Glutamatergic neuron (in vitro differentiated cells): Measurements from ENCODE around the gene SYNE3. TPM values are rescaled to one million over a fixed set of nuclear protein-coding genes. Genes with fewer than 3 reads are reported as not detected.

Experiments
- DNase-seq: peaks from one replicate; pipeline ENCODE4 v3.0.0; 2022
- H3K27ac Mint-ChIP-seq: one replicate; pipeline ENCODE4 v1.8.0; 2020; ENCODE audit warnings: mild to moderate bottlenecking, mixed read lengths, inconsistent platforms; ENCODE audit not compliant: unreplicated experiment
- H3K27me3 Mint-ChIP-seq: one replicate; pipeline ENCODE4 v1.8.0; 2020; ENCODE audit warnings: mild to moderate bottlenecking, moderate library complexity, mixed read lengths, inconsistent platforms; ENCODE audit not compliant: unreplicated experiment
- H3K36me3 Mint-ChIP-seq: one replicate; pipeline ENCODE4 v1.8.0; 2020; ENCODE audit warnings: mild to moderate bottlenecking, mixed read lengths, inconsistent platforms; ENCODE audit not compliant: unreplicated experiment
- H3K4me1 Mint-ChIP-seq: one replicate; pipeline ENCODE4 v1.8.0; 2020; ENCODE audit warnings: mild to moderate bottlenecking, low read depth, mixed read lengths, inconsistent platforms; ENCODE audit not compliant: unreplicated experiment
- H3K4me3 Mint-ChIP-seq: one replicate; pipeline ENCODE4 v1.8.0; 2020; ENCODE audit warnings: mild to moderate bottlenecking, mixed read lengths, inconsistent platforms; ENCODE audit not compliant: unreplicated experiment
- H3K9me3 Mint-ChIP-seq: one replicate; pipeline ENCODE4 v1.8.0; 2020; ENCODE audit warnings: mild to moderate bottlenecking, moderate library complexity, mixed read lengths, inconsistent platforms; ENCODE audit not compliant: unreplicated experiment
- CTCF ChIP-seq: fragments of 200-600 bp; sonication (generic); IDR thresholded peaks from one replicate; pipeline ENCODE4 v1.5.0; 2021; ENCODE audit not compliant: partially characterized antibody, unreplicated experiment
- total RNA-seq: library from RNA; stranded (reverse); fragmentation: NEBNext Ultra II Directional; extraction: Animal tissue kit (Norgen Biotek cat#: 25700); gene quantifications from one replicate; pipeline ENCODE4 v1.2.1, GENCODE V29; 2021; ENCODE audit not compliant: unreplicated experiment

SYNE3 gene
- total RNA-seq, 1 donor from 2014 or later = 7.1 TPM

GRCh38 chr14:95559203-95559602 is 42.8 kb upstream of the SYNE3 start:
- peaks cover 4% of the 10 kb centered on the region for H3K4me1 Mint-ChIP-seq
- no peak overlapping the region for H3K4me3 Mint-ChIP-seq
- peaks cover 4% of the 10 kb centered on the region for H3K9me3 Mint-ChIP-seq
- H3K27me3 Mint-ChIP-seq = peaks cover 5% of the 10 kb centered on the region
- TF ChIP-seq CTCF = no peak
- H3K27ac Mint-ChIP-seq = no peak overlapping the region
- H3K36me3 Mint-ChIP-seq = no peaks in the 10 kb centered on the region
- DNase-seq = no peak

DNA sequence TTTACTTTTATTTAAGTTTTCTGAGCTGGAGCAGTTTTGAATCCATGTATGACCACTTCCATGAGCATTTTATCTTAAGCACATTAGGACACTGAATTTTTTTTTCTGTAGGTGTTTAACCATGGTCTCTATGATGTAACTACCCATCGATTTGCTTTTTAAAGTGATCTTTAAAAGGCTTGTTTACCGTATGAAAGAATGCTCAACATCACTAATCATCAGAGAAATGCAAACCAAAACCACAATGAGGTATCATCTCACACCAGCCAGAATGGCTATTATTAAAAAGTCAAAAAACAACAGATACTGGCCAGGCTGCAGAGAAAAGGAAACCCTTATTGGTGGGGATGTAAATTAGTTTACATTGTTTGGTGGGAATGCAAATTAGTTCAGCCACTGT is 41.4 kb upstream of the SYNE3 start:
- Mint-ChIP-seq H3K27ac (no peak overlapping the region), H3K9me3 (peaks cover 4% of the 10 kb centered on the region), H3K27me3 (peaks cover 5% of the 10 kb centered on the region), H3K36me3 (no peaks in the 10 kb centered on the region), H3K4me3 (no peak overlapping the region), H3K4me1 (peaks cover 4% of the 10 kb centered on the region)
- DNase-seq = no peak
- no peak for TF ChIP-seq CTCF

DNA sequence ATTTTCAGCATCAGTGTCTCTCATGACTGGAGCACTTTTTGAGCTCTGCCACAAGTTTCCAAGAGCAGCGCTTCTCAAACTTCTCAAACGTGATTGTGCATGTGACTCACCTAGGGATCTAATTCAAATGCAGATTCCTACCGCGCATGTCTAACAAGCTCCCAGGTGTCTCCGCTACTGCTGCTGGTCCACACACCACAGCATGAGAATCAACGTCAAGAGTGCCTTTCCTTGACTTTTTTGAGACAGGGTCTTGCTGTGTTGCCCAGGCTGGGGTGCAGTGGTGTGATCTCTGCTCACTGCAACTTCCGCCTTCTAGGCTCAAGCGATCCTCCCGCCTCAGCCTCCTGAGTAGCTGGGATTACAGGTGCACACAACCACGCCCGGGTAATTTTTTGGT is 40.8 kb upstream of the SYNE3 start:
- Mint-ChIP-seq H3K27me3 (peaks cover 5% of the 10 kb centered on the region), H3K4me1 (peaks cover 4% of the 10 kb centered on the region), H3K27ac (no peak overlapping the region), H3K36me3 (no peaks in the 10 kb centered on the region), H3K4me3 (no peak overlapping the region), H3K9me3 (peaks cover 4% of the 10 kb centered on the region)
- no peak for TF ChIP-seq CTCF
- DNase-seq = no peak

GRCh38 chr14:95555053-95555452 is 38.6 kb upstream of the SYNE3 start:
- Mint-ChIP-seq H3K9me3 (peaks cover 1% of the 10 kb centered on the region), H3K27ac (no peak overlapping the region), H3K4me1 (no peaks in the 10 kb centered on the region), H3K27me3 (no peaks in the 10 kb centered on the region), H3K4me3 (no peak overlapping the region), H3K36me3 (no peaks in the 10 kb centered on the region)
- DNase-seq = no peak
- TF ChIP-seq CTCF = no peak

- Mint-ChIP-seq H3K36me3 (no peaks in the 10 kb centered on the region), H3K27ac (no peak overlapping the region), H3K4me3 (no peak overlapping the region), H3K27me3 (no peaks in the 10 kb centered on the region), H3K9me3 (peaks cover 1% of the 10 kb centered on the region), H3K4me1 (no peaks in the 10 kb centered on the region)
- no peak for TF ChIP-seq CTCF
- DNase-seq = no peak
These were observed 36.7 kb upstream of the SYNE3 start for GRCh38 chr14:95553141-95553540.
